Gastroesophageal sphincter (tissue), 2 donors: ENCODE results near the gene LUC7L.

Experiments
- POLR2A ChIP-seq, 2 donors: fragments of 450-650 bp; IDR thresholded peaks; one replicate each; pipeline ENCODE4 v1.6.1; 2017; ENCODE audit warnings: antibody characterized with exemption in 2 of 2, mild to moderate bottlenecking in 2 of 2, moderate library complexity in 1 of 2
- POLR2AphosphoS5 ChIP-seq: sonication (generic); formaldehyde crosslinking; IDR thresholded peaks from one replicate; pipeline ENCODE4 v1.6.1; 2017; ENCODE audit warnings: antibody characterized with exemption

DNA sequence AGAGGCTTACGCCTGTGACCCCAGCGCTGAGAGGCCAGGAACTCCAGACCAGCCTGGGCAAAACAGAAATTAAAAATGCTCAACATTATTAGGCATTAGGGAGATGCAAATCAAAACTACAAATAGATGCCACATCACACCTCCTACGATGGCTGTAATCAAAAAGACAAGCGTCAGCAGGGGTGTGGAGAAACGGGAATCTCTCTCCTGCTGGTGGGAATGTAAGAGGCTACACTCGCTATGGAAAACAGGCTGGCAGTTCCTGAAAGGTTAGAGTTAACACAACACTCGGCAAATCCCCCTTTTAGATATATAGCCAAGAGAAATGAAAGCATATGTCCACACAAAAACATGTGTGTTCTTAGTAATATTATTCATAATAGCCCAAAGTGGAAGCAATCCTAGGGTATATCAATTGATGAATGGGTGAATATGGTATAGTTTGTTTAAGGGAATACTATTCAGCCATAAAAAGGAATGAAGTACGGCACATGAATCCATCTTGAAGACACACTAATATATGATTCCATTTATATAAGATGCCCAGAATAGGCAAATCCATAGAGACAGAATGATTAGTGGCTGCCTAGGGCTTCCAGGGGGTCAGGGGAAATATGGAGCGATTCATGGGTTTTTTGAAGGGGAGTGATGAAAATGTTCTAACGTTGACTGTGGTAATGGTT is 88.9 kb downstream of the LUC7L start:
- TF ChIP-seq POLR2A (IDR thresholded peaks at IDR 0.05): no peak
- TF ChIP-seq POLR2AphosphoS5: no peak
